ENCODE measurements around the gene RXFP4.

The RXFP4 gene

GRCh38 chr1:155960081-155960745 lies 18.8 kb downstream of the RXFP4 start:
- DNase-seq (ENCODE audit: low spot score), result no peak

GRCh38 chr1:155961937-155962336 lies 20.5 kb downstream of the RXFP4 start:
- no peak for DNase-seq (ENCODE audit: low spot score)

GRCh38 chr1:155962599-155963211 lies 21.3 kb downstream of the RXFP4 start:
- no peak for DNase-seq (ENCODE audit: low spot score)

GRCh38 chr1:155964193-155964592 lies 22.8 kb downstream of the RXFP4 start:
- no peak for DNase-seq (ENCODE audit: low spot score)

GRCh38 chr1:155966135-155966534 lies 24.7 kb downstream of the RXFP4 start:
- DNase-seq (ENCODE audit: low spot score), result no peak

GRCh38 chr1:155966750-155967149 lies 25.3 kb downstream of the RXFP4 start:
- DNase-seq (ENCODE audit: low spot score), result no peak

GRCh38 chr1:155967341-155968050 lies 26.1 kb downstream of the RXFP4 start:
- no peak for DNase-seq (ENCODE audit: low spot score)

GRCh38 chr1:155968051-155968400 lies 26.6 kb downstream of the RXFP4 start:
- DNase-seq (ENCODE audit: low spot score), result no peak

GRCh38 chr1:155968670-155969069 lies 27.2 kb downstream of the RXFP4 start:
- DNase-seq (ENCODE audit: low spot score), result no peak

- DNase-seq (ENCODE audit: low spot score), result no peak
Measured at GRCh38 chr1:155969377-155969791, 27.9 kb downstream of the RXFP4 start.

- peak; percentile 36 for DNase-seq (ENCODE audit: low spot score)
Measured at GRCh38 chr1:155970531-155971167, 29.2 kb downstream of the RXFP4 start.

GRCh38 chr1:155971910-155972809 lies 30.7 kb downstream of the RXFP4 start:
- DNase-seq (ENCODE audit: low spot score), result no peak

GRCh38 chr1:155973723-155974122 lies 32.3 kb downstream of the RXFP4 start:
- DNase-seq (ENCODE audit: low spot score), result no peak

GRCh38 chr1:155974208-155975115 lies 33.0 kb downstream of the RXFP4 start:
- no peak for DNase-seq (ENCODE audit: low spot score)

- DNase-seq (ENCODE audit: low spot score), result no peak
Measured at GRCh38 chr1:155975375-155976061, 34.1 kb downstream of the RXFP4 start.

- no peak for DNase-seq (ENCODE audit: low spot score)
Measured at GRCh38 chr1:155976062-155976912, 34.8 kb downstream of the RXFP4 start.

GRCh38 chr1:155976913-155977689 lies 35.7 kb downstream of the RXFP4 start:
- no peak for DNase-seq (ENCODE audit: low spot score)
